Stomach (tissue), 4 donors: Measurements from ENCODE around the gene C2orf68.

Experiments
- EP300 ChIP-seq: sonication (generic); formaldehyde crosslinking; IDR thresholded peaks from one replicate; pipeline ENCODE4 v1.6.1; 2017; ENCODE audit warnings: antibody characterized with exemption
- POLR2A ChIP-seq, 4 donors: fragments of 450-650 bp; IDR thresholded peaks; one replicate each; pipeline ENCODE4 v1.6.1; 2016; ENCODE audit warnings: antibody characterized with exemption in 4 of 4, control low read depth in 2 of 4, mild to moderate bottlenecking in 1 of 4, moderate library complexity in 1 of 4
- TF ChIP-seq, protein P1 (sequence below), 7 experiments: fragments of 450-650 bp in 4 of 7; fragments of 200-600 bp in 3 of 7; sonication (generic) in 3 of 7; IDR thresholded peaks; one replicate each; pipeline ENCODE4 v1.5.1; 2016 to 2019; ENCODE audit warnings: antibody characterized with exemption in 7 of 7, control low read depth in 2 of 7, mild to moderate bottlenecking in 1 of 7

DNA sequence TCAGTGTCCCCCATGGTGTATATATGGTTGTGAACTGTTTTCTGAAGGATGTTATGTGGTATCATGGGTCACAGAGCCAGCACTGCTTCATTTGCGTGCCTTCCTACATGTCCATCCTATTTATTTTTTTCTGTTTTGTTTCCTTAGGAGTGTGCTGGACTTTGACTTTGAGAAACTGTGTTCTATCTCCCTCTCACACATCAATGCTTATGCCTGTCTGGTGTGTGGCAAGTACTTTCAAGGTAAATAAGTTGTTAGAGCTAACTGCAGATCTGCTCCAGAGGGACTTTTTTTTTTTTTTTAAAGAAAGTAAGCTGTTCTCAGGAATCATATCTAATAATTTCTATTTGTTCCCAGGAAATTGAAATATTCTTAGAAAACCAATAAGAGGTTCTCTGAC lies 9.5 kb upstream of the C2orf68 start:
- TF ChIP-seq, protein P1, sequence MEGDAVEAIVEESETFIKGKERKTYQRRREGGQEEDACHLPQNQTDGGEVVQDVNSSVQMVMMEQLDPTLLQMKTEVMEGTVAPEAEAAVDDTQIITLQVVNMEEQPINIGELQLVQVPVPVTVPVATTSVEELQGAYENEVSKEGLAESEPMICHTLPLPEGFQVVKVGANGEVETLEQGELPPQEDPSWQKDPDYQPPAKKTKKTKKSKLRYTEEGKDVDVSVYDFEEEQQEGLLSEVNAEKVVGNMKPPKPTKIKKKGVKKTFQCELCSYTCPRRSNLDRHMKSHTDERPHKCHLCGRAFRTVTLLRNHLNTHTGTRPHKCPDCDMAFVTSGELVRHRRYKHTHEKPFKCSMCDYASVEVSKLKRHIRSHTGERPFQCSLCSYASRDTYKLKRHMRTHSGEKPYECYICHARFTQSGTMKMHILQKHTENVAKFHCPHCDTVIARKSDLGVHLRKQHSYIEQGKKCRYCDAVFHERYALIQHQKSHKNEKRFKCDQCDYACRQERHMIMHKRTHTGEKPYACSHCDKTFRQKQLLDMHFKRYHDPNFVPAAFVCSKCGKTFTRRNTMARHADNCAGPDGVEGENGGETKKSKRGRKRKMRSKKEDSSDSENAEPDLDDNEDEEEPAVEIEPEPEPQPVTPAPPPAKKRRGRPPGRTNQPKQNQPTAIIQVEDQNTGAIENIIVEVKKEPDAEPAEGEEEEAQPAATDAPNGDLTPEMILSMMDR (IDR thresholded peaks at IDR 0.05), result no peak
- TF ChIP-seq POLR2A (IDR thresholded peaks at IDR 0.05) (no peak), EP300 (no peak)
